ENCODE results near the gene TRRAP. TPM values are rescaled to one million over a fixed set of nuclear protein-coding genes. Genes with fewer than 3 reads are reported as not detected.

Gene TRRAP
- total and polyA plus RNA-seq, 2 of the 4 experiments (the other 2 are of a cell fraction): 12.5 to 18.1 TPM

DNA sequence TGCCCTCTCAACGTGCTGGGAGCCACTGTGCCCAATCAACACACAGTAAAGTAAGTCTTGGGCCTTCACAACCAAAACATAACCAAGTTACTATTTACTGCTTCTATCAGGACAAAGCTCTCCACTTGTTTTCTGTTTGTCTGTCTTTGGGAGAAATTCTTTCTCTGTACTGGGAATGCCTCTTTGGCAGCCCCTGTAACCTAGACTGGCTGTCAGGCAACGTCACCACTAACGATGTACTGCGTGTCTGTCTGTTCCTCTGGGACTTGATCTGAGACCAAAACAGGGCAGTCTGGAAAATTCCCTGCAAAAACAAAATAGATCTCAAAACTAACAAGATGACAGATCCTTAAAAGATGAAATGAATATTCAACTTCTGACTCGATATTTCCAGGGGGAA lies 152.6 kb downstream of the TRRAP start:
- peaks cover 11% of the 10 kb centered on the region; the same call in 1 of the 2 replicates for H4K20me1 ChIP-seq (ENCODE audit: insufficient read depth, low read length)
- POLR2A ChIA-PET (ENCODE audit: unreplicated experiment): no interaction called here
- H2BK5ac ChIP-seq (ENCODE audit: low read depth, low read length, poor library complexity, severe bottlenecking): no peak overlapping the region
- H3K56ac ChIP-seq (ENCODE audit: extremely low read depth, insufficient read depth, low read length): no peak overlapping the region
- H2AK9ac ChIP-seq (replicated peaks; ENCODE audit: low read depth, low read length, poor library complexity): no peak overlapping the region
- H4K8ac ChIP-seq (ENCODE audit: low read depth in 2 of 2, low read length in 2 of 2): no peak overlapping the region
- H2BK120ac ChIP-seq (ENCODE audit: low read depth, low read length): no peak overlapping the region
- no peak overlapping the region for H4K5ac ChIP-seq (ENCODE audit: low read depth, low read length)
- H3K9me3 ChIP-seq (ENCODE audit: control insufficient read depth, insufficient read depth, low read length): no peaks in the 10 kb centered on the region
- no peak overlapping the region for H3K4me2 ChIP-seq (ENCODE audit: low read depth, low read length)
- no peak overlapping the region for H3K14ac ChIP-seq (replicated peaks; ENCODE audit: low read depth, low read length)
- H3K18ac ChIP-seq (ENCODE audit: low read depth, low read length): no peak overlapping the region
- no peak overlapping the region for H3K23ac ChIP-seq (ENCODE audit: low read depth, low read length)
- no peak overlapping the region for H3K27ac ChIP-seq (ENCODE audit: insufficient read depth, low read length)
- intact Hi-C loops (cut with micrococcal nuclease): no loop called here
- peaks cover 75% of the 10 kb centered on the region for H3K36me3 ChIP-seq (ENCODE audit: control insufficient read depth, insufficient read depth, low read length)
- dilution Hi-C loops (cut with HindIII; ENCODE audit: low sequenced_read_pairs, unreplicated experiment): no loop called here
- CTCF ChIA-PET: no interaction called here
- ATAC-seq (ENCODE audit: low read depth): no peak
- H3K9ac ChIP-seq (ENCODE audit: low read depth, low read length): no peak overlapping the region
- no peak for DNase-seq
- peaks cover 0 to 45% of the 10 kb centered on the region in 2 experiments; a peak in 3 of 4 replicates for H3K79me1 ChIP-seq (ENCODE audit: low read depth in 1 of 2, low read length in 2 of 2)
- H3K4me1 ChIP-seq (ENCODE audit: control insufficient read depth, insufficient read depth, low read length): no peaks in the 10 kb centered on the region
- H3K4ac ChIP-seq (ENCODE audit: low read depth, low read length): no peak overlapping the region
- TF ChIP-seq CEBPB (IDR thresholded peaks at IDR 0.05; ENCODE audit: low read depth, low read length): no peak
- TF ChIP-seq RAD21 (IDR thresholded peaks at IDR 0.05; ENCODE audit: low read length): no peak
- TF ChIP-seq RCOR1 (IDR thresholded peaks at IDR 0.05; ENCODE audit: insufficient replicate concordance, low read length): no peak
- TF ChIP-seq FOS (IDR thresholded peaks at IDR 0.05; ENCODE audit: low read depth, low read length): no peak
- TF ChIP-seq MAZ (IDR thresholded peaks at IDR 0.05; ENCODE audit: borderline replicate concordance, low read depth, low read length): no peak
- TF ChIP-seq, protein P1, sequence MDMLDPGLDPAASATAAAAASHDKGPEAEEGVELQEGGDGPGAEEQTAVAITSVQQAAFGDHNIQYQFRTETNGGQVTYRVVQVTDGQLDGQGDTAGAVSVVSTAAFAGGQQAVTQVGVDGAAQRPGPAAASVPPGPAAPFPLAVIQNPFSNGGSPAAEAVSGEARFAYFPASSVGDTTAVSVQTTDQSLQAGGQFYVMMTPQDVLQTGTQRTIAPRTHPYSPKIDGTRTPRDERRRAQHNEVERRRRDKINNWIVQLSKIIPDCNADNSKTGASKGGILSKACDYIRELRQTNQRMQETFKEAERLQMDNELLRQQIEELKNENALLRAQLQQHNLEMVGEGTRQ (IDR thresholded peaks at IDR 0.05; ENCODE audit: low read depth, low read length): no peak
- TF ChIP-seq, protein P2, sequence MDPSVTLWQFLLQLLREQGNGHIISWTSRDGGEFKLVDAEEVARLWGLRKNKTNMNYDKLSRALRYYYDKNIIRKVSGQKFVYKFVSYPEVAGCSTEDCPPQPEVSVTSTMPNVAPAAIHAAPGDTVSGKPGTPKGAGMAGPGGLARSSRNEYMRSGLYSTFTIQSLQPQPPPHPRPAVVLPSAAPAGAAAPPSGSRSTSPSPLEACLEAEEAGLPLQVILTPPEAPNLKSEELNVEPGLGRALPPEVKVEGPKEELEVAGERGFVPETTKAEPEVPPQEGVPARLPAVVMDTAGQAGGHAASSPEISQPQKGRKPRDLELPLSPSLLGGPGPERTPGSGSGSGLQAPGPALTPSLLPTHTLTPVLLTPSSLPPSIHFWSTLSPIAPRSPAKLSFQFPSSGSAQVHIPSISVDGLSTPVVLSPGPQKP (IDR thresholded peaks at IDR 0.05; ENCODE audit: borderline replicate concordance, low read depth, low read length): no peak
- TF ChIP-seq BHLHE40 (IDR thresholded peaks at IDR 0.05; ENCODE audit: low read depth, low read length): no peak
- TF ChIP-seq POLR2A (IDR thresholded peaks at IDR 0.05; ENCODE audit: low read depth, low read length): no peak
- TF ChIP-seq CHD1 (IDR thresholded peaks at IDR 0.05; ENCODE audit: low read depth, low read length): no peak
- TF ChIP-seq SMC3 (IDR thresholded peaks at IDR 0.05; ENCODE audit: low read depth, low read length): no peak
- TF ChIP-seq NFE2L2 (IDR thresholded peaks at IDR 0.05; ENCODE audit: low read depth, low read length): no peak
- no peak for TF ChIP-seq MXI1 (IDR thresholded peaks at IDR 0.05; ENCODE audit: borderline replicate concordance, low read depth, low read length)
- TF ChIP-seq MAFK (IDR thresholded peaks at IDR 0.05; ENCODE audit: low read depth, low read length): no peak
- no peak for TF ChIP-seq RFX5 (IDR thresholded peaks at IDR 0.05; ENCODE audit: low read depth, low read length)
- H3K9me1 ChIP-seq (ENCODE audit: insufficient read depth, low read length): peaks cover 4% of the 10 kb centered on the region
- no peaks in the 10 kb centered on the region for H3K27me3 ChIP-seq (ENCODE audit: control insufficient read depth, insufficient read depth, low read length)
- no peak overlapping the region for H2AK5ac ChIP-seq (ENCODE audit: low read depth, low read length)
- no peak overlapping the region for H2BK20ac ChIP-seq (ENCODE audit: low read depth, low read length)
- no TSS peak for BruUV-seq (replicated peaks)
- no peak overlapping the region for H2AFZ ChIP-seq (replicated peaks; ENCODE audit: low read length, poor library complexity)
- no peak overlapping the region for H3K4me3 ChIP-seq (ENCODE audit: insufficient read depth, low read depth, low read length)
- H4K91ac ChIP-seq (ENCODE audit: insufficient read depth, low read depth, low read length): no peak overlapping the region
- H2BK15ac ChIP-seq (ENCODE audit: low read depth, low read length): no peak overlapping the region
- WGBS, 2 experiments (ENCODE audit: extremely low coverage in 2 of 2, insufficient read length in 1 of 2): no CpG with 5 or more reads among the region's 5 CpGs
- in situ Hi-C loops (cut with MboI; ENCODE audit: low sequenced_read_pairs): no loop called here
